HG03039 (cell line): ENCODE measurements around the gene GNG4.
"Not testable (repeated sequence)": the region's sequence is repeated elsewhere in the genome, so short reads cannot be mapped to it uniquely, and the experiment has no call there.

Experiments
- ATAC-seq: cut with Tn5 transposase; IDR thresholded peaks from one replicate; pipeline ENCODE4 v1.9.1; 2021; ENCODE audit warnings: mild to moderate bottlenecking, moderate library complexity; ENCODE audit not compliant: unreplicated experiment

Gene GNG4

GRCh38 chr1:235588156-235588555 is 61.4 kb downstream of the GNG4 start:
- ATAC-seq, result no peak

GRCh38 chr1:235586992-235587391 is 62.6 kb downstream of the GNG4 start:
- ATAC-seq, result no peak

- no peak for ATAC-seq
These were observed 63.2 kb downstream of the GNG4 start for GRCh38 chr1:235586413-235586812.

DNA sequence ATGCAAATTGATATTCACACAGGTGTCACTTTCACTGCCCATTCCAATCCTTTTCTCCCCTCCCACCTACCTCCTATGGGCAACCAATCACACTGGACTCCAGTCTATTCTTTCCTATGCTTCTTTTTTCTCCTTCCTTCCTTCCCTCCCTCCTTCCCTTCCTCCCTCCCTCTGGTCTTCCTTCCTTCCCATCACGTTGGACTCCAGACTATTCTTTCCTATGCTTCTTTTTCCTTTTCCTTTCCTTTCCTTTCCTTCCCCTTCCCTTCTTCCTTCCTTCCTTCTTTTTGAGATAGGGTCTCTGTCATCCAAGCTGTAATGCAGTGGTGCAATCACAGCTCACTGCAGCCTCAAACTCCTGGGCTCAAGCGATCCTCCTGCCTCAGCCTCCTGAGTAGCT is 64.6 kb downstream of the GNG4 start:
- no peak for ATAC-seq

DNA sequence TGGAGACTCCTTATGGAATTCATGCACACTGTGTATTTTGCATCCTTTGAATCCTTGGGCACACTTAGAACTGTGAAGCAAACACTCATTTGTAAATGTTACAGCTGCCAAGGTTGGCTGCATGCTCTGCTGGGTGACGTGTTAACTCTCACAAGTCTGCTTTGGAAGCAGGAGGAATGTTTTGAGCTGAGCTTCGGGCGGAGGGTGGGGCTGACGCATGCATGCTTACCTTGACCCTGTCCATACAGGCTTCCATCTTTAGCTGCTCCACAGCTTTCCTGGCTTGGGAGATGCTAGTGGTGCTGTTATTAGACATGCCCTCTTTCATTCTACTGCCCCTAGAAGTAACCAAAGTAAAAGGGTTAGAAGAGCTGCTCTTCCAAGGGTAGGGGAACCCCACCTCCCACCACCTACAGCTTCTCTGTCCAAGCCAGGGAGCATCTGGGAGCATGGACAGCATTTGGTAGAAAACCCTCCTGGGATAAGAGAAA is 66.0 kb downstream of the GNG4 start:
- no peak for ATAC-seq

GRCh38 chr1:235582130-235582529 is 67.5 kb downstream of the GNG4 start:
- no peak for ATAC-seq

DNA sequence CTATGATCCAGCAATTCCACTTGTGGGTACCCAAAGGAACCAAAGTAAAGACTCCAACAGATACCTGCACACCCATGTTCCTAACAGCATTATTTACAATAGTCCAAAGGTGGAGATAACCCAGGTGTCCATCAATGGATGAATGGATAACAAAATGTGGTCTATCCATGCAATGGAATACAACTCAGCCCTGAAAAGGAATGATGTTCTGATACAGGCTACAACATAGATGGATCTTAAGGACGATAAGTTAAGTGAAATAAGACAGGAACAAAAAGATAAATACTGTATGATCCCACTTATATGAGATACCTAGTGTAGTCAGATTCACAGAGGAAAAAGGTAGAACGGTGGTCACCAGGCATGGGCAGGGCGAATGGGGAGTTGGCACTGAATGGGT is 69.7 kb downstream of the GNG4 start:
- no peak for ATAC-seq

DNA sequence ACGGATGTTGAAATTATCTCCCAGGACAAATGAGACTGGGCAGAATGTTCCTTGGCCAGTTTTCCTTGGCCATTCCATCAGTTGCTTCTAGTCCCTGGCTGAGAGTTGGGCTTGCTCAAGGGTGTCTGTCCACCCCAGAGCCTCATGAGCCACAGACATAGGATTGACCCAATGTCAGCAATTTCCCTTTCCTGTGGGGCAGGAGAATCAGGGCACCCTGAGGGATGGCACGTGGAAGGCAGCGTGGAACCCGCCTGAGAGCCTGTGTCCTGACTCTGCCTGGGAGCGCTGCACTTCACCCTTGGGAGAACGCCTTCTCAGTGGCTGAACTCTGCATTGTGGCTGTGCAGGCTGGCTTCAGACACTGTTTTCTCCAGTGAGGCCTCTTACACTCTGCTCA is 74.0 kb downstream of the GNG4 start:
- no peak for ATAC-seq

GRCh38 chr1:235573880-235574279 is 75.7 kb downstream of the GNG4 start:
- ATAC-seq, result no peak

GRCh38 chr1:235572971-235573370 is 76.6 kb downstream of the GNG4 start:
- ATAC-seq, result not testable (repeated sequence)

DNA sequence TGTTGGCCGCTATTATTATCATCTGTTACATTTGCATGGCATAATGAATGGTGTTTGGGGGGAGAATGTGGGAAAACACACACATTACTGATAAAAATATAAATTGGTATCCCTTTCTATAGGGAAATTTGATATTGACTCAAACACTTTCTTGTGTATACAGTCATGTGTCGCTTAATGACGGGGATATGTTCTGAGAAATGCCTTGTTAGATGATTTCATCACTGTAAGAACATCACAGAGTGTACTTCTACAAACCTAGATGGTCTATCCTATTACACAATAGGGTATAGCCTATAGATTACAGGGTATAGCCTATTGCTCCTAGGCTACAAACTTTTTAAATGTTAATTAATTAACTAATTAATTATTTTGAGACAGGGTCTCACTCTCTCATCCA is 78.1 kb downstream of the GNG4 start:
- ATAC-seq, result no peak

- no peak for ATAC-seq
These were observed 81.6 kb downstream of the GNG4 start for GRCh38 chr1:235567812-235568503.

DNA sequence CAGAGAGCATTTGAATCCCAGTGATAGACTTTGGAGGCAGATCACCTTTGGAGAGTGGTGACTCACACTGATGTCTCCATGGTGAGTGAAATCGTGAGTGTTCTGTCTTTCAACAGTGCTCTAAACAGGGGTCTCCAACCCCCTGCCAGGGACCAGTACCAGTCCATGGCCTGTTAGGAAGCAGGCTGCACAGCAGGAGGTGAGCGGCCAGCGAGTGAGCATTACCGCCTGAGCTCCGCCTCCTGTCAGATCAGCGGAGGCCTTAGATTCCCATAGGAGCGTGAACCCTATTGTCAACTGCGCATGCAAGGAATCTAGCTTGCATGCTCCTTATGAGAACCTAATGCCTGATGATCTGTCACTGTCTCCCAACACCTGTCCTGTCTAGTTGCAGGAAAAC is 83.5 kb downstream of the GNG4 start:
- ATAC-seq, result no peak

- ATAC-seq, result no peak
These were observed 86.0 kb downstream of the GNG4 start for GRCh38 chr1:235563513-235564061.

GRCh38 chr1:235562589-235562988 is 87.0 kb downstream of the GNG4 start:
- ATAC-seq, result no peak

GRCh38 chr1:235558621-235559169 is 90.9 kb downstream of the GNG4 start:
- no peak for ATAC-seq

DNA sequence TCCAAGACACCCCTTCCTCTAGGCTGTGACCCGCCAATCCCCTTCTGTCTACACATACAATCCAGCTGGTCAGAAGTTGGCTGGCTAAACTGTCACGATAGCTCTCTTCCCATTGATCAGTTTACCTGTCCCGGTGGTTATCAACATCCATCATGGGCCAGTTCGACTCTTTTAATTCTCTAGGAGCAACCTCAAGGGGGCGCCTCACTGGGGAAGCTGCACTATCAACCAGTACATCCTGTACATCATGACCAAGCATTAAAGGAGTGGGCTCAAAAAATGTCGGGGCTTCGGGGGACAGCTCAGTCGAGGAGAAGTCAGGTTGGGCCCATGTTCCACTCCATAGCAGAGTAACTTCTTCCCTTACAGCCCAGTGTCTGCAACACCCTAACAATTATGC is 92.1 kb downstream of the GNG4 start:
- ATAC-seq, result no peak

DNA sequence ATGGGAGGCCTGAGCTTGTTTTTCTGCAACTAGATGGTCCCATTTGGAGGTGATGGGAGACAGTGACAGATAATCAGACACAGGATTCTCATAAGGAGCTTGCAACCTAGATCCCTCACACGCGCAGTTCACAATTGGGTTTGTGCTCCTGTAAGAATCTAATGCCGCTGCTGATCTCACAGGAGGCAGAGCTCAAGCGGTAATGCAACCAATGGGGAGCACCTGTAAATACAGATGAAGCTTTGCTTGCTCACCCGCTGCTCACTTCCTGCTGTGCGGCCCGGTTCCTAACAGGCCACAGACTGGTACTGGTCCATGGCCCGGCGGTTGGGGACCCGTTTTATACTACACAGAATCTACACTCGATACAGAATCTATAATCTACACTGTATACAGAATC is 92.8 kb downstream of the GNG4 start:
- no peak for ATAC-seq

DNA sequence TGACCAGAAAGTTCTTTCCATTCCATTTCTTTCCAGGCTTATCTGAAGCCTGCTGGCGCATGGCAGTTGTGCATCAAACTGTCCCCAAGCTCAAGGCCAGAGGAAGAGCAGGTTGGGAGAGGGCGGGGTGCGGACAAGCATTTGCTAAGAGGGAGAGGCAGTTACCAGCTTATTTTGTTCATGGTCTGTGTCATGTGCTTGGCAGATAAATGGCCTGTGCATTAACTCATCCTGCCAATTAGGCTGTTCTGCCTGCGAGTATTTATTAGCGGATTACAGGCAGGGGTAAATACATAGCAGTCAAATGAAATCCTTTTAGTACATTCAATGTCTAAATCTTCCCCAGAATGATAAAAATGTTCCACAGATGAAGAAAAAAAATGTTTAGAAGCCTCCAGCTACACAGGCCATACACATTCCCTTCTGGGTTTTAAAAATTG is 96.5 kb downstream of the GNG4 start:
- no peak for ATAC-seq

- no peak for ATAC-seq
These were observed 97.4 kb downstream of the GNG4 start for GRCh38 chr1:235552146-235552716.

DNA sequence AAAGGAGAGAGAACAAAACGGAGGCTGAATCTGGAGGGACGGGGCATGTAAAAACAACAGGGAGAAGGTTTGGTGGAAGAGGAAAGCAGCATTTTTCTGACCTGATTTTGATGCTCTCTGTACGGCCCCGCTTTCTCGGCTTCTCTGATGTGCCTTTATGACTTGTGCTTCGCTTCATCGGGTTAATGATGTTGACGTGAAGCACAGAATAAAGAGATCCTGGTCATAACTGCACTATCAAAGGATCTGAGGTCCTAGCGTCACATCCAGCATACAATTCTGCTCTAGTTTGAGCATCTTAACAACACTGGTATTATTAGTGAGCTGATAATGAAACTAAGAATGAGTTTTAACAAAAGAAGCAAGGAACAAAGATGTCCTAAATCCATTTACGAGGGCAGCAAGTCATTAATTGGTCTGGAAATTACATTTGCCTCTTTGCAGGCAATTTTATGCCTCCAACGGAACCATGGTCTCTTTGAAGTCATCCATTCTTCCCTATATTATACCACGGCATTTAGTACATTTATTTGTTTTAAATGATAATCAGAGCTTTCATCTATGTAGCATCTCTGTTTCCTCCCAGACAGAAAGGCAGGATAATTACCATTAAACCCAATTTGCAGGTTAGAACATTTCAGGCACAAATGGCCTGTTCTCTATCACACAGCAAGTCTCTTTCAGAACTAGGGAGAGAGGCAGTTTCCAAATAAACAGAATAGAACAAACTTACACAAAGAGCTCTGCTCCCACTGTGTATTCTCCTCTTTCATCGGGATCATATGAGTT is 100.0 kb downstream of the GNG4 start:
- no peak for ATAC-seq
